ENCODE measurements around the gene MTMR12. TPM values are rescaled to one million over a fixed set of nuclear protein-coding genes. Genes with fewer than 3 reads are reported as not detected.

The MTMR12 gene
- total and polyA plus RNA-seq, 2 of the 4 experiments (the other 2 are of a cell fraction): 11.1 to 21.3 TPM

DNA sequence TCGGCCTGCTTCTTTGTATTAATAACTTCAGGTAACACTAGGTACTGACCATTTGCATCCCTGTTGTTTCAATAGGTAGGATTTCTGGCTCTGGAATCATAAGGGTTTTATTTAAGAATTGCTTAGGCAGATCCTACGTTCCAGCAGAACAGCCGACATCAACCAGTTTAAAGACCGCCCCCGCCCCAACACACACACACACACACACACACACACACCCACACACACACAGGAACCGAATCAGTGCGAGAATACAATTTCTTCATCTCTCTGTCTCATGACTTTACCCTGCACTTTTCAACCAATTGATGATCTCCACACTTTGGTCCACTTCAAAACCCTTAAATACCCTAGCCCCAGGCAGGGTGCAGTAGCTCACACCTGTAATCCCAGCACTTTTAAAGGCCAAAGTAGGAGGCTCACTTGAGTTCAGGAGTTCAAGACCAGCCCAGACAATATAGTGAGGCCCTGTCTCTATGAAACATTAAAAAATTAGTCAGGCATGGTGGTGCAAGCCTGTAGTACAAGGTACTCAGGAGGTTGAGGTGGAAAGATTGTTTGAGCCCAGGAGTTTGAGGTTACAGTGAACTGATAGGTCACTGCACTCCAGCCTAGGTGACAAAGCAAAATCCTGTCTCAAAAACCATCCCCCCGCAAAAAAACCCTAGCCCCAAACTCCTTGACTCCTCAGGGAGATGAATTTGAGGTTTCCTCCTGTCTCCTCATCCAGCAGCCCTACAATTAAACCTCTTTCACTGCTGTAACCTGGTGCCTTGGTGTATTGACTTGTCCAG is 2.7 kb upstream of the MTMR12 start:
- H3K23ac ChIP-seq (ENCODE audit: low read depth, low read length): no peak overlapping the region
- no peak overlapping the region for H3K4me3 ChIP-seq (ENCODE audit: insufficient read depth, low read depth, low read length)
- no peak overlapping the region for H3K4me2 ChIP-seq (ENCODE audit: low read depth, low read length)
- in situ Hi-C loops (cut with MboI; ENCODE audit: low sequenced_read_pairs) (no loop called here), dilution Hi-C loops (cut with HindIII; ENCODE audit: low sequenced_read_pairs, unreplicated experiment) (no loop called here), intact Hi-C loops (cut with micrococcal nuclease) (no loop called here)
- no peak overlapping the region for H3K27ac ChIP-seq (ENCODE audit: insufficient read depth, low read length)
- TF ChIP-seq RAD21 (IDR thresholded peaks at IDR 0.05; ENCODE audit: low read length): no peak
- no peak for TF ChIP-seq BHLHE40 (IDR thresholded peaks at IDR 0.05; ENCODE audit: low read depth, low read length)
- TF ChIP-seq RFX5 (IDR thresholded peaks at IDR 0.05; ENCODE audit: low read depth, low read length): no peak
- TF ChIP-seq, protein P1, sequence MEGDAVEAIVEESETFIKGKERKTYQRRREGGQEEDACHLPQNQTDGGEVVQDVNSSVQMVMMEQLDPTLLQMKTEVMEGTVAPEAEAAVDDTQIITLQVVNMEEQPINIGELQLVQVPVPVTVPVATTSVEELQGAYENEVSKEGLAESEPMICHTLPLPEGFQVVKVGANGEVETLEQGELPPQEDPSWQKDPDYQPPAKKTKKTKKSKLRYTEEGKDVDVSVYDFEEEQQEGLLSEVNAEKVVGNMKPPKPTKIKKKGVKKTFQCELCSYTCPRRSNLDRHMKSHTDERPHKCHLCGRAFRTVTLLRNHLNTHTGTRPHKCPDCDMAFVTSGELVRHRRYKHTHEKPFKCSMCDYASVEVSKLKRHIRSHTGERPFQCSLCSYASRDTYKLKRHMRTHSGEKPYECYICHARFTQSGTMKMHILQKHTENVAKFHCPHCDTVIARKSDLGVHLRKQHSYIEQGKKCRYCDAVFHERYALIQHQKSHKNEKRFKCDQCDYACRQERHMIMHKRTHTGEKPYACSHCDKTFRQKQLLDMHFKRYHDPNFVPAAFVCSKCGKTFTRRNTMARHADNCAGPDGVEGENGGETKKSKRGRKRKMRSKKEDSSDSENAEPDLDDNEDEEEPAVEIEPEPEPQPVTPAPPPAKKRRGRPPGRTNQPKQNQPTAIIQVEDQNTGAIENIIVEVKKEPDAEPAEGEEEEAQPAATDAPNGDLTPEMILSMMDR (conservative IDR thresholded peaks at IDR 0.05; ENCODE audit: low read depth, low read length): no peak
- TF ChIP-seq MXI1 (IDR thresholded peaks at IDR 0.05; ENCODE audit: borderline replicate concordance, low read depth, low read length): no peak
- no peak for TF ChIP-seq RCOR1 (IDR thresholded peaks at IDR 0.05; ENCODE audit: insufficient replicate concordance, low read length)
- TF ChIP-seq, protein P2, sequence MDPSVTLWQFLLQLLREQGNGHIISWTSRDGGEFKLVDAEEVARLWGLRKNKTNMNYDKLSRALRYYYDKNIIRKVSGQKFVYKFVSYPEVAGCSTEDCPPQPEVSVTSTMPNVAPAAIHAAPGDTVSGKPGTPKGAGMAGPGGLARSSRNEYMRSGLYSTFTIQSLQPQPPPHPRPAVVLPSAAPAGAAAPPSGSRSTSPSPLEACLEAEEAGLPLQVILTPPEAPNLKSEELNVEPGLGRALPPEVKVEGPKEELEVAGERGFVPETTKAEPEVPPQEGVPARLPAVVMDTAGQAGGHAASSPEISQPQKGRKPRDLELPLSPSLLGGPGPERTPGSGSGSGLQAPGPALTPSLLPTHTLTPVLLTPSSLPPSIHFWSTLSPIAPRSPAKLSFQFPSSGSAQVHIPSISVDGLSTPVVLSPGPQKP (IDR thresholded peaks at IDR 0.05; ENCODE audit: borderline replicate concordance, low read depth, low read length): no peak
- TF ChIP-seq MAFK (IDR thresholded peaks at IDR 0.05; ENCODE audit: low read depth, low read length): no peak
- no peak for TF ChIP-seq MAZ (IDR thresholded peaks at IDR 0.05; ENCODE audit: borderline replicate concordance, low read depth, low read length)
- TF ChIP-seq NFE2L2 (IDR thresholded peaks at IDR 0.05; ENCODE audit: low read depth, low read length): no peak
- no peak for TF ChIP-seq POLR2A (IDR thresholded peaks at IDR 0.05; ENCODE audit: low read depth, low read length)
- H4K20me1 ChIP-seq (ENCODE audit: insufficient read depth, low read length): peaks cover 6% of the 10 kb centered on the region; the same call in 1 of the 2 replicates
- no peak overlapping the region for H3K9ac ChIP-seq (ENCODE audit: low read depth, low read length)
- no peak overlapping the region for H2AK9ac ChIP-seq (replicated peaks; ENCODE audit: low read depth, low read length, poor library complexity)
- no peak overlapping the region for H3K18ac ChIP-seq (ENCODE audit: low read depth, low read length)
- no peak overlapping the region for H4K91ac ChIP-seq (ENCODE audit: insufficient read depth, low read depth, low read length)
- H3K56ac ChIP-seq (ENCODE audit: extremely low read depth, insufficient read depth, low read length): no peak overlapping the region
- H3K9me3 ChIP-seq (ENCODE audit: control insufficient read depth, insufficient read depth, low read length): no peaks in the 10 kb centered on the region
- H3K4me1 ChIP-seq (ENCODE audit: control insufficient read depth, insufficient read depth, low read length): peaks cover 5% of the 10 kb centered on the region
- H3K14ac ChIP-seq (replicated peaks; ENCODE audit: low read depth, low read length): no peak overlapping the region
- H2BK120ac ChIP-seq (ENCODE audit: low read depth, low read length): no peak overlapping the region
- H4K5ac ChIP-seq (ENCODE audit: low read depth, low read length): no peak overlapping the region
- H2AK5ac ChIP-seq (ENCODE audit: low read depth, low read length): no peak overlapping the region
- H2AFZ ChIP-seq (replicated peaks; ENCODE audit: low read length, poor library complexity): no peak overlapping the region
- no peaks in the 10 kb centered on the region for H3K36me3 ChIP-seq (ENCODE audit: control insufficient read depth, insufficient read depth, low read length)
- no peaks in the 10 kb centered on the region for H3K27me3 ChIP-seq (ENCODE audit: control insufficient read depth, insufficient read depth, low read length)
- POLR2A ChIA-PET (ENCODE audit: unreplicated experiment): no interaction called here
- H4K8ac ChIP-seq (ENCODE audit: low read depth in 2 of 2, low read length in 2 of 2): no peak overlapping the region
- H2BK20ac ChIP-seq (ENCODE audit: low read depth, low read length): no peak overlapping the region
- DNase-seq (no peak), ATAC-seq (ENCODE audit: low read depth) (no peak)
- WGBS, 2 experiments (ENCODE audit: extremely low coverage in 2 of 2, insufficient read length in 1 of 2): 100% methylated on average over 1 of the region's 8 CpGs; no CpG with 5 or more reads in 1 of the 2 experiments
- peaks cover 6% of the 10 kb centered on the region; the same call in 1 of the 2 replicates for H3K9me1 ChIP-seq (ENCODE audit: insufficient read depth, low read length)
- H2BK5ac ChIP-seq (ENCODE audit: low read depth, low read length, poor library complexity, severe bottlenecking): no peak overlapping the region
- no TSS peak for BruUV-seq (replicated peaks)
- H2BK15ac ChIP-seq (ENCODE audit: low read depth, low read length): no peak overlapping the region
- CTCF ChIA-PET: interaction anchor here (0.6 kb wide), 1 partner anchor 11 kb away, joined by 3 read pairs; no protein-coding TSS in a partner anchor
- H3K79me1 ChIP-seq (ENCODE audit: low read depth in 1 of 2, low read length in 2 of 2): peaks cover 5 to 18% of the 10 kb centered on the region in 2 experiments; a peak in 3 of 4 replicates
- H3K4ac ChIP-seq (ENCODE audit: low read depth, low read length): no peak overlapping the region

All from IMR-90 (cell line).